AG04450 (cell line): Measurements from ENCODE around the gene MYADML2. TPM values are rescaled to one million over a fixed set of nuclear protein-coding genes. Genes with fewer than 3 reads are reported as not detected.

Experiments
- CTCF ChIA-PET: fragments of 300-600, 350-600 bp; formaldehyde crosslinking; extraction: SDS; loops from one replicate; lab custom pipeline; 2022; ENCODE audit warnings: antibody characterized with exemption, inconsistent platforms; lab: Charles Lee
- POLR2A ChIA-PET: fragments of 350-600 bp; formaldehyde crosslinking; extraction: SDS; loops from one replicate; lab custom pipeline; 2021; ENCODE audit warnings: antibody characterized with exemption, inconsistent platforms; lab: Yijun Ruan, JAX
- DNase-seq: peaks from one replicate; pipeline ENCODE4 v3.0.0-alpha.2; 2011; ENCODE audit warnings: low read depth, low spot score
- H3K27ac ChIP-seq: one replicate; pipeline ENCODE4 v1.5.1; 2012; ENCODE audit warnings: low read depth, low read length, control low read depth
- H3K27me3 ChIP-seq: one replicate; pipeline ENCODE4 v1.6.0; 2012; ENCODE audit warnings: low read length; ENCODE audit not compliant: control insufficient read depth, insufficient read depth
- H3K4me3 ChIP-seq: 2 replicates; pipeline ENCODE4 v1.5.1; 2011; ENCODE audit warnings: mild to moderate bottlenecking, low read depth, low read length, control low read depth
- H3K9me3 ChIP-seq: 2 replicates; pipeline ENCODE4 v1.5.1; 2012; ENCODE audit warnings: low read length; ENCODE audit not compliant: control insufficient read depth, insufficient read depth
- polyA plus RNA-seq: library from polyadenylated mRNA; depleted of rRNA; stranded (reverse); fragments of >200 nt; gene quantifications from 2 replicates; pipeline ENCODE4 v1.2.3, GENCODE V29; 2011
- TF ChIP-seq, protein P1 (sequence below): IDR thresholded peaks from 2 replicates; pipeline ENCODE4 v1.5.1; 2011; ENCODE audit warnings: low read depth, low read length, control low read depth, inconsistent platforms

The MYADML2 gene
- polyA plus RNA-seq, 1 experiment, result not detected

DNA sequence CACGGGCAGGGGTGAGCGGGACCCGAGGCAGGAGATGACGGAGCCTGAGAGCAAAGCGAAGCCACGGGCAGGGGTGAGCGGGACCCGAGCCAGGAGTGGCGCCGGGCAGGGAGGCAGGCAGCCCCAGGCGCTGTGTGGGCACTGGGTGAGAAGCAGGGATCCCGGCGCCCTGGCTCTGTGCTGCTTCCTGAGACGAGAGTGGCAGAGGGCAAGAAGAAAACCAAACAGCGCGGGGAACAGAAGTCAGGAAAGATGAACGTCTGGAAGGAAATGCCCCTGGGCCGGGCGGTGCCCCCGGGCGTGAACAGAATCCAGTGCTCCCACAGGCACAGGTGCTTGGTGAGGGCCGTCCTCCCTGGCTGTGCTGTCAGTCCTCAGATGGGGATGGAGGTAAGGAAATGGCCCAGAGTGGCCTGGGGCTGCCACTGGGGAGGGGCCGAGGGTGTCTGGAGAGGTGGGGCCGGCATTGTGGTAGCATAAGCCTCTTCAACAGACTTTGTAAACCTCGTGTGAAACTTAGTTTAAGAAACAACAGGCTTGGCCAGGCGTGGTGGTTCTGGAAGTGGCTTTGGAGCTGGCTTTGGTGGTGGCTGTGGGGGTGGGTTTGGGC lies 40.2 kb upstream of the MYADML2 start:
- no peak for DNase-seq
- ChIA-PET POLR2A (no interaction called here), CTCF (no interaction called here)
- H3K9me3 ChIP-seq, result peaks cover 16% of the 10 kb centered on the region
- H3K27me3 ChIP-seq, result no peaks in the 10 kb centered on the region
- TF ChIP-seq, protein P1, sequence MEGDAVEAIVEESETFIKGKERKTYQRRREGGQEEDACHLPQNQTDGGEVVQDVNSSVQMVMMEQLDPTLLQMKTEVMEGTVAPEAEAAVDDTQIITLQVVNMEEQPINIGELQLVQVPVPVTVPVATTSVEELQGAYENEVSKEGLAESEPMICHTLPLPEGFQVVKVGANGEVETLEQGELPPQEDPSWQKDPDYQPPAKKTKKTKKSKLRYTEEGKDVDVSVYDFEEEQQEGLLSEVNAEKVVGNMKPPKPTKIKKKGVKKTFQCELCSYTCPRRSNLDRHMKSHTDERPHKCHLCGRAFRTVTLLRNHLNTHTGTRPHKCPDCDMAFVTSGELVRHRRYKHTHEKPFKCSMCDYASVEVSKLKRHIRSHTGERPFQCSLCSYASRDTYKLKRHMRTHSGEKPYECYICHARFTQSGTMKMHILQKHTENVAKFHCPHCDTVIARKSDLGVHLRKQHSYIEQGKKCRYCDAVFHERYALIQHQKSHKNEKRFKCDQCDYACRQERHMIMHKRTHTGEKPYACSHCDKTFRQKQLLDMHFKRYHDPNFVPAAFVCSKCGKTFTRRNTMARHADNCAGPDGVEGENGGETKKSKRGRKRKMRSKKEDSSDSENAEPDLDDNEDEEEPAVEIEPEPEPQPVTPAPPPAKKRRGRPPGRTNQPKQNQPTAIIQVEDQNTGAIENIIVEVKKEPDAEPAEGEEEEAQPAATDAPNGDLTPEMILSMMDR, result no peak
- no peak overlapping the region for H3K27ac ChIP-seq
- H3K4me3 ChIP-seq, result no peak overlapping the region

GRCh38 chr17:81986606-81987005 lies 39.6 kb upstream of the MYADML2 start:
- H3K4me3 ChIP-seq, result no peak overlapping the region
- H3K27me3 ChIP-seq, result no peaks in the 10 kb centered on the region
- no peak overlapping the region for H3K27ac ChIP-seq
- POLR2A ChIA-PET, result no interaction called here
- CTCF ChIA-PET, result interaction anchor here (0.5 kb wide), 1 partner anchor 930 kb away, joined by 4 read pairs; no protein-coding TSS in a partner anchor
- DNase-seq, result no peak
- TF ChIP-seq, protein P1, result no peak
- H3K9me3 ChIP-seq, result peaks cover 16% of the 10 kb centered on the region

GRCh38 chr17:81984773-81985410 lies 37.9 kb upstream of the MYADML2 start:
- Histone ChIP-seq H3K4me3 (no peak overlapping the region), H3K9me3 (peaks cover 5% of the 10 kb centered on the region; the same call in 1 of the 2 replicates), H3K27me3 (no peaks in the 10 kb centered on the region), H3K27ac (no peak overlapping the region)
- TF ChIP-seq, protein P1, result no peak
- CTCF ChIA-PET, result no interaction called here
- no peak for DNase-seq
- POLR2A ChIA-PET, result no interaction called here

DNA sequence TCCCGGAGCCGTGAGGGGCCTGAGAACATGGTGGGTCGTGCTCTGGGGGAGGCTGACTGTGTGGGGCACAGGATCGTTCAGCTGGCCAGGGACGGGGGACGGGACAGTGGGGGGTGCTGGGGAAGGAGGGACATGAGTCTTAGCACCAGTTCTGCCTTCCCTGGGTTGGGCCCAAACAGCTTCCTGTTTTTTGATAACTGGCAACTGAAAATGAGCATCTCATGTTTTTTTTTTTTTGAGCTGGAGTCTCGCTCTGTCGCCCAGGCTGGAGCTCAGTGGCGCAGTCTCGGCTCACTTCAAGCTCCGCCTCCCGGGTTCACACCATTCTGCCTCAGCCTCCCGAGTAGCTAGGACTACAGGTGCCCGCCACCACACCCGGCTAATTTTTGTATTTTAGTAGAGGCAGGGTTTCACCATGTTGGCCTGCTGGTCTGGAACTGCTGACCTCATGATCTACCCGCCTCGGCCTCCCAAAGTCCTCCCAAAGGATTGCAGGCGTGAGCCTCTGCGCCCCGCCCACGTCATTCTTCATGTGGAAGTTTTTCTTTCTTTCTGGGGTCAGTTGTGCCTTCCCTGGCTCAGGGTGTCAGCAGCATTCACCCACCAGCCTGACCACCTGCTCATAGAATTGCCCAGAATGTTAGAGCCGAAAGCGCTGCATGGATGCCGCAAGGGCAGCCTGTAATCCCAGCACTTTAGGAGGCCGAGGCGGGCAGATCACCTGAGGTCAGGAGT lies 36.8 kb upstream of the MYADML2 start:
- TF ChIP-seq, protein P1, result no peak
- CTCF ChIA-PET, result no interaction called here
- H3K4me3 ChIP-seq, result no peak overlapping the region
- H3K9me3 ChIP-seq, result no peaks in the 10 kb centered on the region; the same call in 1 of the 2 replicates
- no peak for DNase-seq
- H3K27me3 ChIP-seq, result no peaks in the 10 kb centered on the region
- no peak overlapping the region for H3K27ac ChIP-seq
- POLR2A ChIA-PET, result interaction anchor here (0.8 kb wide), 1 partner anchor 20 kb away, joined by 4 read pairs; no protein-coding TSS in a partner anchor
